GM19438 (cell line): ENCODE results near the gene SPRR4.
A peak's percentile ranks its signal among the peaks of the same experiment; 100 is the strongest.

Experiments used
- ATAC-seq: cut with Tn5 transposase; IDR thresholded peaks from one replicate; pipeline ENCODE4 v1.9.1; 2021; ENCODE audit warnings: low read depth; ENCODE audit not compliant: unreplicated experiment

The SPRR4 gene

DNA sequence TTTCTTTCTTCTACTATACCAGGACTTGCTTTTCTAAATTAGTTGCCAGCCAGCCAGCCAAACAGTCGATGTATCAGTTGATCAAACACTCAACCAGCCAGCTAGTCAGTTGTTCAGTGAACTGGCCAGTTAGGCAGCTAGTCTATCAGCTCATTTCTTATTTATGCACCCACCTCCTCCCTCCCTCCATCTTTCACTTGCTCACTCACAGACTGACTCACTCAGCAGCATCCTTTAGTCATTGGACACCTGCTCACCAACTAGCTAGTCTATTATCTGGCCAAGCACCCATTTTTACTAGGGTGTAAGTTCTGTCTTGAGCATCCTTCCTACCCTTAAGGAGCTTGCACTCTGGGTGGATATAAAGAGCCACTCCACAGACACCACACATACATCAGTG is 5.9 kb upstream of the SPRR4 start:
- no peak for ATAC-seq

- ATAC-seq, result no peak
These were observed 4.6 kb upstream of the SPRR4 start for GRCh38 chr1:152965853-152966252.

- no peak for ATAC-seq
These were observed 3.2 kb upstream of the SPRR4 start for GRCh38 chr1:152967201-152967600.

DNA sequence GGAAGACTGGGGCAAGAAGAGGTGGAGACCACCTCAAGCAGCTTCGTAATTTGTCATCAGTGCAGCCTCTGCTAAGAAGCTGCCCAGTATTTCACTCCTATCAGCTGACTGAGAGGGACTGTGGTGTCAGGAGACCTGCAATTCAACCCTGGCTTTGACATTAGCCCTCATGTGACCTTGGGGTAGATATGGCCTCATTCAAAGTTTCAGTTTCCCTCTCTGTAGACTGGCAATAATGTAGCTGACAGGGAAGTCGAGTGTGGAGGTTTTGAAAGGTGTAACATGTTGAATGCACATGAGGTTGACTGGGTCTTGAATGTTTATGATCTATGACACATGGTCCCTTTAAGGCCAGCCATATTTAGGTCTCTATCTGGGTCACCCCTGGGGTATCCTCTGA is 2.2 kb upstream of the SPRR4 start:
- ATAC-seq, result peak; percentile 89

DNA sequence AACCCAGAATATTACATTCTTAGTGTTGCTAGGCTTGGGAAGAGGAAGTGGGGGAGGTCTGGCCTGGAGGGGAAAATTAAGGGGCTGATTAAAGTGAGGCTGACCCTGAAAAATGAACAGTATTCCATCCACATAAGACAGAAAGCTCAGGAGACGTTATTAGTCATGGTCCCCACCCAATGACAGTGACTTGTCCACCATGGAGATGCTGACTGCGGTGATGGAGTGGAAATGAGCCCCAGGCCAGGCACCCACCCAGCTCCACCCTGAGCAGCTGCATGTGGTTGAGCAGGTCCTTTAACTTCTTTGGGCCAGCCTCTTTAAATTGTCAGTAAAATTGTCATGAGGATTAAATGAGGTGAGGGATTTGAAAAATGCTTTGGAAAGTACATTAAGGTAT is 1.4 kb upstream of the SPRR4 start:
- ATAC-seq, result no peak

DNA sequence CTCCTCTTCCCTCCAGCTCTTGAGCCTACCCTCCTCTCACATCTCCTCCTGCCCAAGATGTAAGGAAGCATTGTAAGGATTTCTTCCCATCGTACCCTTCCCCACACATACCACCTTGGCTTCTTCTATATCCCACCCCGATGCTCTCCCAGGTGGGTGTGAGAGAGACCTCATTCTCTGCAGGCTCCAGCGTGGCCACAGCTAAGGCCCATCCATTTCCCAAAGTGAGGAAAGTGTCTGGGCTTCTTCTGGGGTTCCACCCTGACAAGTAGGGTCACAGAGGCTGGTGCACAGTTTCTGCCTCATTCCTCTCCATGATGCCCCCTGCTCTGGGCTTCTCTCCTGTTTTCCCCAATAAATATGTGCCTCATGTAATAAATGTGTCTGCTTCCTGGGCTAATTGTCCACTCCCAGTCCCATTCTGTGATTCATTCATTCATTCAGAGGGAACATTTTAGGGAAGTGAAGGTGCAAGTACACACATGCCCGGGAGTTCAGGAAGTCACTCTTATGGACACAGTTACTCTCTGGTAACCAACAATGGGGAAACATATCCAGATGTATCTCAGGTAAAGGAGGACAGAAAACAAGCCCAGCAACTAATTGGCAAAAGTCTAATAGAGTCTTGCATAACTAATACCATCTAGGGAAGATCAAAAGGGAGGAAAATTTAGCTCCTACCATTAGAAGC is 1.9 kb downstream of the SPRR4 start:
- ATAC-seq, result no peak

DNA sequence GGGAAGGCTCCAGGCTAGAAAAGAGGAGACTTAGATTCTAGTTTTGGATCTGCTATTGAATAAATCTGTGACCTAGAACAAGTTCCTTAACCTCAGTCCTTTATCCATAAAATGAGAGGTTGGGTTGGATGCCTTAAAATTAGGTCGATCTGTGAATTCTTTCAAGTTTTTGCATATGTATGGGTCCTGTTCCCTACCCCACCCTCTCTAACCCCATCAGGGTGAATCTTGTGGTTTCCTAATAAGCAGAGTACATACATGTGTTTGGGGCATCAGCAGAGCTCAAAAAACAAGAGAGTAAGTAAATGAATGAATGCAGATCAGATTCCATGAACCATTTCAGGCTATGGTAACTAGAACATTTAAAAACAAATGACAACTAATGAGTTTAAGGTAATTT is 6.2 kb downstream of the SPRR4 start:
- ATAC-seq, result no peak

- no peak for ATAC-seq
These were observed 7.2 kb downstream of the SPRR4 start for GRCh38 chr1:152977614-152978013.

DNA sequence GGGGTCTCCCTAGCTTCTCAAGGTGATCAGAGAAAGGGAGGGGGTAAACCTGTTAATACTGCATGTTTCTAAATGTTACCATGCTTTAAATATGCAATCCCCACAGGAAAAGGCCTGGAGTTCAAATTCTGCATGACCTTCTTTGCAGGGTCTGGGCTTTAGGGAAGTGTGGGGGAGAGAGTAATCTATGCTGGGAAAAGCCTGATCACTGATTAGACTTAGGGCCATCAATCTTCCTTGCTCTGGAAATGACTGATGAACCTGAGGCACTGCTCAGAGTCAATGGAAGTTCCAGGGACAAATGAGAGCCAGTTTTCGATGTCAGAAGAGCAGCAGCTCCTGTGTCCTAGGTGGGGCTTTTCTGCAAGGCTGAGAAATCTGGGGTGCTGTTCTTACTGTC is 10.2 kb downstream of the SPRR4 start:
- ATAC-seq, result no peak

GRCh38 chr1:152981146-152981871 is 10.9 kb downstream of the SPRR4 start:
- no peak for ATAC-seq

DNA sequence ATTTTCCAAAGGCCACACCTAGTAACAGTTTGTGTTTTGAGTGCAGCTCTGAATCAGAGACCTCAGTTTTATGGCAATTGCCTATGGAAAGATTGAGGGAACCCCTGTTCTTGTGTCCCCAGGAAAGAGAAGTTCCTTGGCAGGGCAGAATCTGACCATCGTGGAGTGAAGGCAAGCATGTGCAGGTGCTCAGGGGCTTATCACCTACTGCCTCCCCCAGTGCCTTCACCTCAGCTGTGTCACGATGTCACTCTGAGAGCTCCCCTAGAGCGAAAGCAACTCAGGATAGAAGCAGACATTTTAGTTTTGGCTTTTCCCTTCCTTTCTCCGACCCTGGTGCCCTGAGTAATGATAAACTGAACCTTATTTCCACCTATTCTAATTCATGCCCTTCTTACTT is 11.6 kb downstream of the SPRR4 start:
- ATAC-seq, result no peak

- no peak for ATAC-seq
These were observed 12.8 kb downstream of the SPRR4 start for GRCh38 chr1:152983234-152983633.

- no peak for ATAC-seq
These were observed 13.3 kb downstream of the SPRR4 start, which contains the start of gene SPRR1A for GRCh38 chr1:152983743-152984142. Gene SPRR1A, plus strand, starts transcription at chr1:152984081. Its CDS starts 1,150 bp downstream, at chr1:152985231.

GRCh38 chr1:152986578-152986977 is 16.1 kb downstream of the SPRR4 start:
- ATAC-seq, result no peak

- no peak for ATAC-seq
These were observed 22.7 kb downstream of the SPRR4 start for GRCh38 chr1:152993186-152993585.

DNA sequence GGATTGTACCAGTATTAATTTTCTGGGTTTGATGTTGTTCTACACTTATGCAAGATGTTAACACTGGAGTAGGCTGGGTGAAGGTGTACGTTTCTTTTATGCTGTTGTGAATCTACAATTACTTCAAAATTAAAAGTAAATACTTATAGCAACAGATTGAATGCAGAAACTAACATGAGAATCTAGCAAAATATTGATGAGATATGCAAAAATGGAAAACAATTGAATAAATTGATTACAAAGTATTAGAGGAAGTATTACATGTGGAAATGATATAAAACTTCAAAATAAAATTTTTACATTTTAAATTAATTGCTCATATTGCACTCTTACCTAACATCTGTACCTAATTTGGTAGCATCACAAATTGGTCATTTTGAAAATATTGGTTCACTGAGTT is 25.4 kb downstream of the SPRR4 start:
- no peak for ATAC-seq

DNA sequence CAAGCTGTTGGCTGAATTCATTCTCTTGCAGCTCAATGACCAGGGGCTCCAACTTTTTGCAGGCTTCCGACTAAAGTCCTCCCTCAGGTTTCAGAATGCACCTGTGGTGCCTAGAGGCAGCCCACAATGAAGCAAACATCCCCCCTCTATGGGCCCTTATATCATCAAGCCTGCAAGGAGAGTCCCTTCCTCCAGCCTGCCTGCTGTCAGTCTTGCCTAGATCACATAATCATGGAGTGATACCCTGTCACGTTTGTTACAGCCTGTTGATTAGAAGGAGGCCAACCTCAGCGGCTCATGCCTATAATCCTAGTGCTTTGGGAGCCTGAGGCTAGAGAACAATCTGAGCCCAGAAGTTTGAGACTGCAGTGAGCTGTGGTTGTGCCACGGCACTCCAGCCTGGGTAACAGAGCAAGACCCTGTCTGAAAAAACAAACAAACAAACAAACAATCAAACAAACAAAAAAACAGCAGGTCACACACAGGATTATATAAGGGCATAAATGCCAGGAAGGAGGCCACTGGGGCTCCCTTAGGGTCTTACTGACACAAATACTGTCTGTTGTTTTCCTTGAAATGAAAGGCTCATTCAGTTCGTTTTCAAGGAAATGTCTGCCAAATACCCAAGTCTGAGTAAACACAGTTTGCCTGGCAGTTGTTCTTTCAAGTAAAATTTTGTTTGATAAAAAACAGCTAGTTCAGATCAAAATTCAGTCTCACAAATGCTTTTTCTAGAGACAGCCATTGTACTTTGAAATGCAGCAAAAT is 26.4 kb downstream of the SPRR4 start:
- no peak for ATAC-seq

DNA sequence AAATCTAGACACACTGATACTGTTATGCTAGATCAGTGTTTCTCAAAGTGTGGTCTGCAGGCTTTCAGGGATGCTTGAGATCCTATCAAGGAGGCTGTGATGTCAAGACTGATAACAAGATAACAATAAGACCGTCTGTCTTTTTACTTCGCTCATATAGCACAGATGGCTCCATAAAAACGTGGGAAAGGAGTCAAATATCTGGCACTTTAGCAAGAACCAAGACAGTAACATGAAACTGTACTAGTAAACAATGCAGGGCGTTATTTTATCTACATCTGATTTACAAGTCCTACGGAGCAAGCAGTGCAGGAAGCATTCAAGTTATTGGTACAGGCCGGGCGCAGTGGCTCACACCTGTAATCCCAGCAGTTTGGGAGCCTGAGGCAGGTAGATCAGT is 27.5 kb downstream of the SPRR4 start:
- no peak for ATAC-seq

DNA sequence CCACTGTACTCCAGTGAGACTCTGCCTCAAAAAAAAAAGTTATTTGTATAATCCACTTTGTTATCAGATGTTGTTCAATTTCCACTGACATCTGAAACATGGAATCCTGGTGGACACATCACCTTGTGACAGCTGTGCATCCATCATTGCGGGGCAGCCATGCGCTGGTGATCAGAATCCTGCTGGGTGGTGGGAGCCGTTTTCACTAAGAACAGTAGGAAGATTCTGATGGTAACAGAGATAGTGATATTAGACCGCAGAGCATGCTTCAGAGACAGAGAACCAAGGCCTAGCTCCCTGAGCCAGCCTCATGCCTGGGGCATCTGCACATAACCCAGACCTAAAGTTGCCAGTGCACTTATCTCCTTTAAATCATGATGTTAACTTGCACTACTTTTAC is 28.0 kb downstream of the SPRR4 start:
- no peak for ATAC-seq

- no peak for ATAC-seq
These were observed 29.4 kb downstream of the SPRR4 start for GRCh38 chr1:152999818-153000217.

DNA sequence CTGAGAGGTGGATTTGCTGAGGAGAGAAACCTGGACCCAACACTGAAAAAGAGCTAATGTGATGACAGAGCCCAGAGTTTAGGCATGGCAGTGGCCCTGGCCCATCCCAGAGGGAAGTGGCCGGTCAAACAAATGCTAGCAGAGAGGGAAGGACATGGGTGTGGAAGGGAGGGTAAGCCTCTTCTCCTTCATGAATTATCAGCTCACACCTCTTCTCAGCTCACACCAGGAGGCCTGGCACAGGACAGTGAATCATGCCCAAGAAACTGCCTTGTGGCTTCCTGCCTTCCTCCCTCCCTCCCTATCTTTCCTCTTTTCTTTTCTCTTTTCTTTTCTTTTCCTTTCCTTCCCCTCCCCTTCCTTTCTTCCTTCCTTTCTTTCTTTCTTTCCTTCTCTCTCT is 29.8 kb downstream of the SPRR4 start:
- no peak for ATAC-seq

DNA sequence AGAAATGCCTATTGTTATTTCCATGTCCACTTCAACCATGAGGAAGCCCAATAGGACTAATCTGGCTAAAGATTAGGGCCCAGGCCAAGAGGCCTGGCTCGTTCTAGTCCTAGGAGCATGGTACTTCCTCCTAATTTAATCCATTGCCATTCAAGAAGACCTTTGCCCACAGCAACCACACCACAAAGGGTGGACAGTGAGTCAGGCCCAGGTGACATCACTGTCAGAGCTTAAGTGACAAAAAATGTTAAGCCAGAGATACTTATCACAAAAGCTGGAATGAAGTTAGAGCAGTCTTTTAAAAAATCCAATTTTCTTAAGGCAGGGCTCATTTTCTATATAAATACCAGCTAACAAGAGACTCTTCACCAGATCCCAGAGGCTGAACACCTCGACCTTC is 30.9 kb downstream of the SPRR4 start, which contains the start of gene SPRR3:
SPRR3 (plus strand) TSS at position 368 of the 400 bp plus-strand sequence. CDS start 1,272 bp downstream, outside the sequence.
- no peak for ATAC-seq
